IMR-90 (cell line): ENCODE measurements around the gene OSTF1. TPM values are rescaled to one million over a fixed set of nuclear protein-coding genes. Genes with fewer than 3 reads are reported as not detected.
A peak's percentile ranks its signal among the peaks of the same experiment; 100 is the strongest.

Experiments
- ATAC-seq: fragments of 200-7000 bp; cut with Tn5 transposase; 2 replicates; pipeline ENCODE4 v1.9.1; 2020; ENCODE audit warnings: low read depth, mild to moderate bottlenecking, moderate library complexity
- BruUV-seq: library from RNA; stranded (reverse); fragments of 400-500 nt; replicated peaks from 2 replicates; lab custom pipeline; 2021; lab: Mats Ljungman, UMichigan
- CTCF ChIA-PET: fragments of 300-600 bp; formaldehyde crosslinking; extraction: SDS; loops from one replicate; lab custom pipeline; 2021; ENCODE audit warnings: antibody characterized with exemption; lab: Yijun Ruan, JAX
- POLR2A ChIA-PET: fragments of 300-600 bp; sonication (Branson Sonifier 250); formaldehyde crosslinking; loops from one replicate; lab custom pipeline; 2022; ENCODE audit warnings: antibody characterized with exemption; ENCODE audit not compliant: unreplicated experiment; lab: Charles Lee
- DNase-seq: peaks from one replicate; pipeline ENCODE4 v3.0.0; 2013
- H2AFZ ChIP-seq: replicated peaks from 2 replicates; pipeline ENCODE3; 2013; ENCODE audit warnings: low read length, mild to moderate bottlenecking; ENCODE audit not compliant: poor library complexity
- H2AK5ac ChIP-seq: 2 replicates; pipeline ENCODE4 v1.6.1; 2013; ENCODE audit warnings: low read depth, low read length, inconsistent platforms
- H2AK9ac ChIP-seq: replicated peaks from 2 replicates; pipeline ENCODE3; 2013; ENCODE audit warnings: mild to moderate bottlenecking, low read depth, low read length, moderate library complexity; ENCODE audit not compliant: poor library complexity
- H2BK120ac ChIP-seq: 2 replicates; pipeline ENCODE4 v1.6.1; 2013; ENCODE audit warnings: low read depth, low read length, inconsistent platforms
- H2BK15ac ChIP-seq: 3 replicates; pipeline ENCODE4 v1.6.1; 2013; ENCODE audit warnings: low read depth, low read length, inconsistent platforms
- H2BK20ac ChIP-seq: 2 replicates; pipeline ENCODE4 v1.6.1; 2013; ENCODE audit warnings: low read depth, mild to moderate bottlenecking, inconsistent platforms, low read length, moderate library complexity
- H2BK5ac ChIP-seq: 2 replicates; pipeline ENCODE4 v1.6.1; 2013; ENCODE audit warnings: mild to moderate bottlenecking, low read depth, low read length, inconsistent platforms; ENCODE audit not compliant: poor library complexity, severe bottlenecking
- H3K14ac ChIP-seq: replicated peaks from 2 replicates; pipeline ENCODE4 v1.6.1; 2013; ENCODE audit warnings: low read depth, low read length, inconsistent platforms
- H3K18ac ChIP-seq: 2 replicates; pipeline ENCODE4 v1.6.1; 2013; ENCODE audit warnings: low read depth, low read length, control low read depth
- H3K23ac ChIP-seq: 2 replicates; pipeline ENCODE4 v1.6.1; 2013; ENCODE audit warnings: low read depth, low read length, inconsistent platforms
- H3K27ac ChIP-seq: 2 replicates; pipeline ENCODE4 v1.5.1; 2013; ENCODE audit warnings: mild to moderate bottlenecking, control low read depth, low read length; ENCODE audit not compliant: insufficient read depth
- H3K27me3 ChIP-seq: 2 replicates; pipeline ENCODE4 v1.6.1; 2013; ENCODE audit warnings: low read length; ENCODE audit not compliant: control insufficient read depth, insufficient read depth
- H3K36me3 ChIP-seq: 2 replicates; pipeline ENCODE4 v1.6.1; 2013; ENCODE audit warnings: low read length, mixed read lengths; ENCODE audit not compliant: control insufficient read depth, insufficient read depth
- H3K4ac ChIP-seq: 2 replicates; pipeline ENCODE4 v1.6.1; 2013; ENCODE audit warnings: low read depth, low read length, inconsistent platforms
- H3K4me1 ChIP-seq: 2 replicates; pipeline ENCODE4 v1.6.1; 2013; ENCODE audit warnings: low read length, mixed read lengths; ENCODE audit not compliant: control insufficient read depth, insufficient read depth
- H3K4me2 ChIP-seq: 2 replicates; pipeline ENCODE4 v1.6.1; 2013; ENCODE audit warnings: low read depth, mild to moderate bottlenecking, control low read depth, low read length, moderate library complexity
- H3K4me3 ChIP-seq: 2 replicates; pipeline ENCODE4 v1.5.1; 2013; ENCODE audit warnings: low read depth, mild to moderate bottlenecking, control low read depth, low read length, moderate library complexity; ENCODE audit not compliant: insufficient read depth
- H3K56ac ChIP-seq: 2 replicates; pipeline ENCODE4 v1.6.1; 2013; ENCODE audit warnings: low read length, inconsistent platforms; ENCODE audit not compliant: insufficient read depth; ENCODE audit errors: extremely low read depth
- H3K79me1 ChIP-seq, 2 experiments: 2 replicates each; pipeline ENCODE4 v1.6.1; 2013; ENCODE audit warnings: low read length in 2 of 2, inconsistent platforms in 1 of 2, low read depth in 1 of 2
- H3K9ac ChIP-seq: 2 replicates; pipeline ENCODE4 v1.6.1; 2013; ENCODE audit warnings: low read depth, low read length, control low read depth
- H3K9me1 ChIP-seq: 2 replicates; pipeline ENCODE4 v1.6.1; 2013; ENCODE audit warnings: low read length, inconsistent platforms; ENCODE audit not compliant: insufficient read depth
- H3K9me3 ChIP-seq: 2 replicates; pipeline ENCODE4 v1.6.1; 2013; ENCODE audit warnings: low read length; ENCODE audit not compliant: control insufficient read depth, insufficient read depth
- H4K20me1 ChIP-seq: 2 replicates; pipeline ENCODE4 v1.6.1; 2013; ENCODE audit warnings: low read length, inconsistent platforms; ENCODE audit not compliant: insufficient read depth
- H4K5ac ChIP-seq: 2 replicates; pipeline ENCODE4 v1.6.1; 2013; ENCODE audit warnings: mild to moderate bottlenecking, low read depth, low read length, control low read depth
- H4K8ac ChIP-seq, 2 experiments: 2 replicates each; pipeline ENCODE4 v1.6.1; 2013; ENCODE audit warnings: low read depth in 2 of 2, low read length in 2 of 2, control low read depth in 1 of 2, inconsistent platforms in 1 of 2
- H4K91ac ChIP-seq: 2 replicates; pipeline ENCODE4 v1.6.1; 2013; ENCODE audit warnings: low read depth, low read length, inconsistent platforms; ENCODE audit not compliant: insufficient read depth
- BHLHE40 ChIP-seq: fragments of 150-350 bp; IDR thresholded peaks from 2 replicates; pipeline ENCODE4 v1.6.1; 2016; ENCODE audit warnings: mild to moderate bottlenecking, low read depth, low read length
- CTCF ChIP-seq: conservative IDR thresholded peaks from 2 replicates; pipeline ENCODE4 v1.5.1; 2012; ENCODE audit warnings: mild to moderate bottlenecking, low read depth, low read length, improper control_type of control experiment
- ELK1 ChIP-seq: fragments of 150-350 bp; IDR thresholded peaks from 2 replicates; pipeline ENCODE4 v1.6.1; 2016; ENCODE audit warnings: low read depth, mild to moderate bottlenecking, low read length, moderate library complexity, borderline replicate concordance
- MAZ ChIP-seq: IDR thresholded peaks from 2 replicates; pipeline ENCODE4 v1.6.1; 2012; ENCODE audit warnings: low read depth, mild to moderate bottlenecking, low read length, improper control_type of control experiment, moderate library complexity, borderline replicate concordance
- MXI1 ChIP-seq: IDR thresholded peaks from 2 replicates; pipeline ENCODE4 v1.6.1; 2012; ENCODE audit warnings: low read depth, mild to moderate bottlenecking, low read length, moderate library complexity, borderline replicate concordance
- RCOR1 ChIP-seq: IDR thresholded peaks from 2 replicates; pipeline ENCODE4 v1.6.1; 2012; ENCODE audit warnings: mild to moderate bottlenecking, low read length, improper control_type of control experiment; ENCODE audit not compliant: insufficient replicate concordance
- RFX5 ChIP-seq: IDR thresholded peaks from 2 replicates; pipeline ENCODE4 v1.8.0; 2012; ENCODE audit warnings: low read depth, mild to moderate bottlenecking, low read length, moderate library complexity
- SMC3 ChIP-seq: fragments of 150-350 bp; IDR thresholded peaks from 2 replicates; pipeline ENCODE4 v1.6.1; 2016; ENCODE audit warnings: low read depth, mild to moderate bottlenecking, antibody characterized with exemption, low read length, moderate library complexity
- WGBS, 2 experiments: methylation state at CpG; one replicate each; pipeline versions ENCODE4 v1.1.5 to v1.1.7; 2013; ENCODE audit warnings: missing lambda C conversion rate in 2 of 2; ENCODE audit not compliant: insufficient read length in 1 of 2; ENCODE audit errors: extremely low coverage in 2 of 2; 5-methylcytosine and 5-hydroxymethylcytosine counted together
- dilution Hi-C: fragments of 300-500 bp; cut with HindIII; formaldehyde crosslinking; loops from one replicate; pipeline ENCODE4 v1.14.3; 2018; ENCODE audit warnings: low sequenced_read_pairs; ENCODE audit not compliant: unreplicated experiment
- in situ Hi-C: fragments of 300-500 bp; cut with MboI; formaldehyde crosslinking; loops from 3 replicates; pipeline ENCODE4 v1.14.3; 2019; ENCODE audit warnings: low sequenced_read_pairs, inconsistent platforms, mixed read lengths
- intact Hi-C: fragments of 100-400 bp; cut with micrococcal nuclease; formaldehyde crosslinking; loops from 2 replicates; pipeline ENCODE4 v1.10.0; 2022
- polyA plus RNA-seq, 3 experiments: library from polyadenylated mRNA; depleted of rRNA; stranded (reverse); fragments of >200 nt; gene quantifications; 2 replicates each; pipeline ENCODE4 v1.2.3, GENCODE V29; 2012; ENCODE audit warnings: low replicate concordance in 1 of 3
- total RNA-seq: library from RNA; depleted of rRNA; stranded (reverse); fragments of >200 nt; gene quantifications from 2 replicates; pipeline ENCODE4 v1.2.3, GENCODE V29; 2012

Gene OSTF1
- total and polyA plus RNA-seq, 2 of the 4 experiments (the other 2 are of a cell fraction), result 17.1 to 41.6 TPM

- Histone ChIP-seq H3K4me3 (no peak overlapping the region), H3K14ac (no peak overlapping the region; the same call in 1 of the 2 replicates), H3K18ac (no peak overlapping the region), H2BK20ac (no peak overlapping the region), H2AFZ (no peak overlapping the region), H2AK9ac (no peak overlapping the region), H4K8ac (no peak overlapping the region), H3K9ac (no peak overlapping the region), H3K4ac (no peak overlapping the region), H3K4me2 (no peak overlapping the region), H3K27me3 (no peaks in the 10 kb centered on the region), H3K9me1 (no peaks in the 10 kb centered on the region), H4K20me1 (no peaks in the 10 kb centered on the region), H4K5ac (no peak overlapping the region), H3K4me1 (peaks cover 2% of the 10 kb centered on the region), H3K36me3 (no peaks in the 10 kb centered on the region), H3K56ac (no peak overlapping the region), H4K91ac (no peak overlapping the region), H3K9me3 (no peaks in the 10 kb centered on the region; the same call in 1 of the 2 replicates), H3K23ac (no peak overlapping the region), H2BK15ac (no peak overlapping the region), H2AK5ac (no peak overlapping the region), H3K79me1 (no peaks in the 10 kb centered on the region), H2BK120ac (no peak overlapping the region), H3K27ac (no peak overlapping the region), H2BK5ac (no peak overlapping the region)
- no peak for TF ChIP-seq BHLHE40
- TF ChIP-seq RFX5, result no peak
- no peak for TF ChIP-seq MXI1
- TF ChIP-seq SMC3, result no peak
- TF ChIP-seq CTCF, result no peak
- no peak for TF ChIP-seq ELK1
- no peak for TF ChIP-seq RCOR1
- no peak for TF ChIP-seq MAZ
- in situ Hi-C loops, result no loop called here
- ChIA-PET POLR2A (no interaction called here), CTCF (interaction anchor here (1.4 kb wide), 1 partner anchor 15 kb away, joined by 5 read pairs; no protein-coding TSS in a partner anchor)
- dilution Hi-C loops, result no loop called here
- DNase-seq, result peak; percentile 31
- BruUV-seq, result no TSS peak
- no peak for ATAC-seq
- intact Hi-C loops, result no loop called here
- no CpG with 5 or more reads among the region's 2 CpGs for WGBS, 2 experiments
Observed at GRCh38 chr9:75170898-75171360, 82.6 kb downstream of the OSTF1 start.
